COLO668 (cell line): ENCODE results near the gene HAGHL.
A peak's percentile ranks its signal among the peaks of the same experiment; 100 is the strongest.

ENCODE experiments used
- DNase-seq: peaks from one replicate; lab custom pipeline; 2025; ENCODE audit not compliant: unreplicated experiment; lab: John Stamatoyannopoulos, UW

The HAGHL gene, protein sequence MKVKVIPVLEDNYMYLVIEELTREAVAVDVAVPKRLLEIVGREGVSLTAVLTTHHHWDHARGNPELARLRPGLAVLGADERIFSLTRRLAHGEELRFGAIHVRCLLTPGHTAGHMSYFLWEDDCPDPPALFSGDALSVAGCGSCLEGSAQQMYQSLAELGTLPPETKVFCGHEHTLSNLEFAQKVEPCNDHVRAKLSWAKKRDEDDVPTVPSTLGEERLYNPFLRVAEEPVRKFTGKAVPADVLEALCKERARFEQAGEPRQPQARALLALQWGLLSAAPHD

DNA sequence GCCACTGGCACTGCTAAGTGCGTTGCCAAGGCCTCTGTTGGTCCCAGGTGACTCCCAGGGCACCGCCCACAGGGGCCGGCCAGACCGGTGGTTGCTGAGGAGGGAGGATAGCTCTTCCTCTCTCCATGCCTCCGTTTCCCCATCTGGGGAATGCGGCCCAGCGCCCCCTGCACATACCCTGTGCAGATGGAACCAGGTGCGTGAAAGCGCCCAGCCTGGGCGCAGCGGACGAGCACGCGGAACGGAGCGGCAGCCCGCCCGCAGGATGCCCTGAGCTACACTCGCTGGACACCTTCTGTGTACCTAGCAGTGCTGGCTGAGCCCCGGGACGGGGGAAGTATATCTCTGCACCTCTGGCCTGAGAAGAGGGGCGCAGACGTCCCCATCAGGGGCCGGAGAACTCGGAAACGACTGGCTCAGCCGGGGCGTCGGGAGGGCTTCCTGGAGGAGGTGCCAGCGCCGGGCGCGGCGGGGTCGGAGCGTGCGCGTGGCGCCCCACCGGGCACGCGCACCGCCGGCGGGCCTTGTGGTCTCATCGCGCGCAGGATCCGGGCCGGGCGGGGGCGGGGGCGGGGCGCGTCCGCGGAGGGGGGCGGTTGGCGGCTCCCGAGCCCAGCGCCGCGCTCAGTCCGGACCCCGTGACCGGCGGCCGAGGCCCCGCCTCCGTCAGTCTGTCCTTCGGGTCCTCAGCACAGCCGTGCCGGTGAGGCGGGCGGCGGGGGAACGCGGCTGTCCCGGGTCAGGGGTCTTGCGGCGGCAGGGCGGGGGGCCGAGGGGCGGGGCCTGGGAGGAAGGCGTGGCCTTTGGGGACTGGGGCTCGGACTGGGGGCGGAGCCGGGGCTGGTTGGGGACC lies at the start of gene HAGHL, which contains the start of gene CCDC78:
TSS of gene HAGHL (plus strand) at position 669 of the 853 bp plus-strand sequence. CDS start 404 bp downstream, outside the sequence.
TSS of gene CCDC78 (minus strand) at position 6 of the 853 bp plus-strand sequence. CDS start 76 bp downstream, outside the sequence.
- peak; percentile 75 for DNase-seq

DNA sequence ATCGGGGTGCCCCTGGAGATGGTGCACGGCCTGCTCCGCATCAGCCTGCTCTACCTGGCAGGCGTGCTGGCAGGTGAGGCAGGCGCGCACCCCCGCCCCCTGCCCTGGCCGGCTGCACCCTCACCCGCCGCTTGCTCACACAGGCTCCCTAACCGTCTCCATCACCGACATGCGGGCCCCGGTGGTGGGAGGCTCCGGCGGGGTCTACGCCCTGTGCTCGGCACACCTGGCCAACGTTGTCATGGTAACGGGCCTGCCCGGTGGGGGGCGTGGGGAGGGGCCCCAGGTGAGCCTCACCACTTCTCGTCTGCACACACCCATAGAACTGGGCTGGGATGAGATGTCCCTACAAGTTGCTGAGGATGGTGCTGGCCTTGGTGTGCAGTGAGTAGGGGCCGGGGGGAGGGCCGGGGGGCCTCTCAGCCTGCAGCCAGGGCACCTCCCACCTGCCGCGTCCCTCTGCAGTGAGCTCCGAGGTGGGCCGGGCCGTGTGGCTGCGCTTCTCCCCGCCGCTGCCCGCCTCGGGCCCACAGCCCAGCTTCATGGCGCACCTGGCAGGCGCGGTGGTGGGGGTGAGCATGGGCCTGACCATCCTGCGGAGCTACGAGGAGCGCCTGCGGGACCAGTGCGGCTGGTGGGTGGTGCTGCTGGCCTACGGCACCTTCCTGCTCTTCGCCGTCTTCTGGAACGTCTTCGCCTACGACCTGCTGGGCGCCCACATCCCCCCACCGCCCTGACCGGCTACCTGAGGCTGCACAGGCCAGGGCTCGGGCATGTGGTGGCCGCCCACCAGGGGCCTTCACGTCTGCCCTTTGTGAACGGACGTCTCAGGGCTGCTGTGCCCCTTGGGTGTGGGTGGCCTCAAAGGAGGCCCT lies 49.4 kb upstream of the HAGHL start:
- DNase-seq, result peak; percentile 72

GRCh38 chr16:678209-678857 lies 48.6 kb upstream of the HAGHL start:
- peak; percentile 16 for DNase-seq

GRCh38 chr16:678858-679813 lies 47.8 kb upstream of the HAGHL start:
- peak; percentile 82 for DNase-seq

DNA sequence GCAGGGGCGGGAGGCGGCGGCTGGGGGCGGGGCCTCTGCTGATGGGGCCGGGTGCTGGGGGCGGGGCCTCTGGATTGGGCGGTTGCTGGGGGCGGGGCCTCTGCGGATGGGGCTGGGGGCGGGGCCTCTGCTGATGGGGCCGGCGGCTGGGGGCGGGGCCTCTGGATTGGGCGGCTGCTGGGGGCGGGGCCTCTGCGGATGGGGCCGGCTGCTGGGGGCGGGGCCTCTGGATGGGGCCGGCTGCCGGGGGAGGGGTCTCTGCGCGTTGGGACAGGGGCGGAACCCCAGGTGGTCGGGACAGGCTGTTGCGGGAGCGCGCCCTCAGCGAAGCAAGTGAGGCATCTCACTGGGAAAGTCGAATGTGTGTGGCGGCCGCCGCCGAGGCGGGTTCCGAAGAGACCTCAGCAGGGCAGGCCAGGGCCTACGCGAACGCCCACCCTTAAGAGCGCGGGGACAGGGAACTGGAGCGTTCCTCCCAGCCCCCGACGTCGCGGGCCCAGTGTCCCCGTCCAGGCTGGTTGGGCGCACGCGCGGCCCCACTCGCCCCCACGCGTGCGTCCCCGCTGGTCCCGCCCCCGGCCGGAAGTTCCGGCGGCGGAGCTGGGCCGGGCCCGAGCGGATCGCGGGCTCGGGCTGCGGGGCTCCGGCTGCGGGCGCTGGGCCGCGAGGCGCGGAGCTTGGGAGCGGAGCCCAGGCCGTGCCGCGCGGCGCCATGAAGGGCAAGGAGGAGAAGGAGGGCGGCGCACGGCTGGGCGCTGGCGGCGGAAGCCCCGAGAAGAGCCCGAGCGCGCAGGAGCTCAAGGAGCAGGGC lies 46.9 kb upstream of the HAGHL start, which contains the start of gene STUB1:
TSS of gene STUB1 (plus strand) at position 597 of the 811 bp plus-strand sequence. CDS start at position 713, 116 bp downstream.
- peak; percentile 89 for DNase-seq

DNA sequence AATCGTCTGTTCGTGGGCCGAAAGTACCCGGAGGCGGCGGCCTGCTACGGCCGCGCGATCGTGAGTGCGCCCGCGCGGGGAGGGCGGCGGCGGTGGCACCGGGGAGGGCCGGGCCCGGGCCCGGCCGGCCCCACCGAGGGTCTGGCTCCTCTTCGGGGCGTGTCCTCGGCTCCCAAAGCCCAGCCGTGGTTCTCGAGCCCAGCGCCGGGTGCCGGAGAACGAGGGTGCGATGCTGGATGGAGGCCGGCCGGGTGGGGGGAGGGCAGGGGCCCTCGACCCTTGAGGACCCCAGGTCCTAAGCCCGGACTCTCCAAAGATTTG lies 46.3 kb upstream of the HAGHL start:
- DNase-seq, result no peak

GRCh38 chr16:680967-681745 lies 45.8 kb upstream of the HAGHL start:
- peak; percentile 66 for DNase-seq

DNA sequence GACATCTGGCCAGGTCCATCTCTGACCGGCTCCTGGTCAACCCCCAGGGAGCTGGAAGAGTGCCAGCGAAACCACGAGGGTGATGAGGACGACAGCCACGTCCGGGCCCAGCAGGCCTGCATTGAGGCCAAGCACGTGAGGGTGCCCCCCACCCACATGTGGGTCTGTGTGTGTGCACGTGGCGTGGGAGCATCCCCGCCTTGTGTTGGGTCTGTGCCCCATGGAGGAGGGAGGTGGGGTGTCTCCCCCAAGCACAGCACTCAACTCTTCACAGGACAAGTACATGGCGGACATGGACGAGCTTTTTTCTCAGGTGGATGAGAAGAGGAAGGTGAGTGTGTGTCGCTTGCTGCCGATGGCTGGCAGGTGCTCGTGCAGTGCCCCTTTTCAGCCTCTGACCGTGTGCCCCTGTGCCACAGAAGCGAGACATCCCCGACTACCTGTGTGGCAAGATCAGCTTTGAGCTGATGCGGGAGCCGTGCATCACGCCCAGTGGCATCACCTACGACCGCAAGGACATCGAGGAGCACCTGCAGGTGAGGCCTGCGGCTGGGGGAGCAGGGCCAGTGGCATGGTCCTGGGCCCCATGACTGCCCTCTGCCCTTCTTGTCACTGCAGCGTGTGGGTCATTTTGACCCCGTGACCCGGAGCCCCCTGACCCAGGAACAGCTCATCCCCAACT lies 45.0 kb upstream of the HAGHL start:
- DNase-seq, result peak; percentile 50

DNA sequence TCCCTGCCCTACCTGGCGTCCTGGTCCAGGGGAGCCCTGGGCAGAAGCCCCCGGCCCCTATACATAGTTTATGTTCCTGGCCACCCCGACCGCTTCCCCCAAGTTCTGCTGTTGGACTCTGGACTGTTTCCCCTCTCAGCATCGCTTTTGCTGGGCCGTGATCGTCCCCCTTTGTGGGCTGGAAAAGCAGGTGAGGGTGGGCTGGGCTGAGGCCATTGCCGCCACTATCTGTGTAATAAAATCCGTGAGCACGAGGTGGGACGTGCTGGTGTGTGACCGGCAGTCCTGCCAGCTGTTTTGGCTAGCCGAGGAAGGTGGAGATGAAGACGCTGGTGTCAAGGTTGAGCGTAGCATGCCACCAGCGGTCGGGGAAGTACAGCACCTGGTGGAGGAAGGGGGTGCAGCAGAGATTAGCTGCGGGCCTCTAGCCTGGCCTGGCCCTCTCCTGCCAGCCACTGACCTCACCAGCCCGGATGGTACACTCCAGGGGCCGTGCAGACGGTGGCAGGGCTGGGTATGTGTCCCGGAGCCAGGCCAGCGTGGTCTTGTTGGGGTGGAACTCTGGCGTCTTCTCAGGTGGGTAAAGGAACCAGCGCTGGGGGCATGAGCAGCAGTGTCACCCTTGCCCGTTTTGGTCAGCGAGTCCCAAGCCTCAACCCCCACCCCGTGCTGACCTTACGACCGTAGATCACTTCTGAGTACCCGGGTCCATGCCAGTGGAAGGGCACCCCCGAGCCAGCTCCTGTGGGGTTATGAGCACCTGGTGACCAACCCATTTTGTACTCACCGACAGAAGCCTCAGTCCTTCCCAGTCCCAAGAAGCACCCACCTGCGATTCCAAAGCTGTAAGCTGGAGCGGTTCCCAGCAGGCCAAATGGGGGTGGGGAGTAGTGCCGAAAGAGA lies 44.2 kb upstream of the HAGHL start:
- DNase-seq, result no peak

- peak; percentile 48 for DNase-seq
Observed at GRCh38 chr16:683396-684070, 43.4 kb upstream of the HAGHL start.

DNA sequence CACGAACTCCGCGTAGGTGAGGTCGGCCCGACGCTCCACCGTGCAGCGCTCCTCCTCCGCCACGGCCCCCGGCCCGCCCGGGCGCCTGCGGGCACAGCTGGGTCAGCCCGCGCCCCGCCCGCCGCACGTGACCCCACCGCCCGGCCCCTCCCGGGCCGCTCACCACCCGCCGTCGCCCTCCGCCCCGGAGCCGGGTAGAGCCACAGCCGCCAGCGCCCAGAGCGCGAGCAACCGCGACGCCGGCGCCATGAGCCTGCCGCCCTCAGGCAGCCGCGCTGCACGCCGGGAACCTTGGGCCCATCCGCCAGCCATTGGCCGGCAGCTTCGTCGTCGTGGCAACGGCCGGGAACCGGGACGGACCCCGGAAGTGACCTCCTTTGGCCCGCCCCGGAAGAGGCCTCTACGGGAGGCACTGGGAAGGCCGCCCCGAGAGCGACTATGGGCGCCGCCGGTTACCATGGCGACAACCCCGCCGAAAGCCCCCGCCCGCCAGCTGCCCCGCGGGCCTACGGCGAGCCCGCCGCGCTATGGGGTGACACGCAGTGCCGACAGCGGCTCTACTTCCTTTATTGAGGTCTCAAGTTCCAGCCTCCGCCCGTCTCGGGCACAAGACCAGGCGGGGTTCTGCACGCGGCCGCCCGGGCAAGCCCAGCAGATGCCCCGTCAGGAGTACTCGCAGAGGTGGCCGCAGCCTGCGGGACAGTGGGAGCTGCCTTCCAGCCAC lies 42.7 kb upstream of the HAGHL start, which contains the start of gene JMJD8:
TSS of gene JMJD8 (minus strand) at position 264 of the 724 bp plus-strand sequence. CDS start at position 249, 15 bp downstream.
- peak; percentile 99 for DNase-seq

DNA sequence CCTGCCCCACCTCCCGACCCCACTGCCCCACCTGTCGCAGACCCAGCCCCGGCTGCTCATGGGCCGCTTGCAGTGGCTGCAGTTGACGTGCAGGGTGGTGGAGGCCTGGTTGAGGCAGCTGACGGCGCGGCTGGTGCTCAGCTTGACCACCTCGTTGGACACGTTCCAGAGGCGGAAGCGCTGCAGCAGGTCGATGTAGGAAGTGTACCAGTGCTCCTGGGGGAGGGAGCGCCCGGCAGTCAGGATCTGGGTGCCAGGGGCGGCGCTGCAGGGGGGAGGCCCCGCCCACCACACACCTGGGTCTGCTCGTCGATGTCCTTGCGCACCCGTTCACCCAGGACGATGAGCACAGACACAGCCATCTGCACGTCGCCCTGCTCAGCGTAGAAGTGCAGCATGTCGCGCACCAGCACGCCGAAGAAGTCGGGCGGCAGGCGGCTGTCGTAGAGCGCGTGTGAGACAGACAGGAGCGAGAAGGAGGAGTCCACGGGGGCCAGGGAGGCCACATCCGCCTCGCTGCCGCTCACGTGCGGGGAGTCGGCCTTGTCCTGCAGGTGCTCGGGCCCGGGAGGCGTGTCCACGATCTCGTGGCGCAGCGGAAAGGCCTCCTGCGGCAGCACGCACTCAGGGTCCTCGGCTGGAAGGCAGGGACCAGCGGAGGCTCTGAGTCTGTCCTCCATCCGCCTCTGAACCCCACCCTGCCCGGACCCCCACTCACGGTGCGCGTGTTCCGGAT lies 41.8 kb upstream of the HAGHL start:
- peak; percentile 95 for DNase-seq

DNA sequence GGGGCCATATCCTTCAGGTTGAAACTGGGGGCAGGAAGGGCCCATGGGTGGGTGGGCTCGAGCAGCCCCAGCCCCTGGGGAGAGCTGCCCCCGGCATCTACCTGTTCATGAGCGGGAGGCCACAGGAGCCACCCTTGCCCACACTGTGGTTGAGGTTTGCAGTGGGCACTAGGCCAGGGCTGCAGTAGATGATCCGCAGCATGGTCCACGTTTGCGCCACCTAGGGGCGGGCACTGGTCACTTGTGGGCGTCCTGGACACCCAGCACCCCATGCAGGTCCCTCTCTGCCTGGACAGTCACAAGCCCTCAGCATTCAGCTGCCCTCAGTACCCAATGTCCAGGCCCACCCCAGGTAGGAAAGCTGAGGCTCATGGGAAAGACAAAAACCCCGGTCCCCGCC lies 40.9 kb upstream of the HAGHL start:
- DNase-seq, result peak; percentile 86
